ENCODE measurements around the gene PMP22.

The PMP22 gene

DNA sequence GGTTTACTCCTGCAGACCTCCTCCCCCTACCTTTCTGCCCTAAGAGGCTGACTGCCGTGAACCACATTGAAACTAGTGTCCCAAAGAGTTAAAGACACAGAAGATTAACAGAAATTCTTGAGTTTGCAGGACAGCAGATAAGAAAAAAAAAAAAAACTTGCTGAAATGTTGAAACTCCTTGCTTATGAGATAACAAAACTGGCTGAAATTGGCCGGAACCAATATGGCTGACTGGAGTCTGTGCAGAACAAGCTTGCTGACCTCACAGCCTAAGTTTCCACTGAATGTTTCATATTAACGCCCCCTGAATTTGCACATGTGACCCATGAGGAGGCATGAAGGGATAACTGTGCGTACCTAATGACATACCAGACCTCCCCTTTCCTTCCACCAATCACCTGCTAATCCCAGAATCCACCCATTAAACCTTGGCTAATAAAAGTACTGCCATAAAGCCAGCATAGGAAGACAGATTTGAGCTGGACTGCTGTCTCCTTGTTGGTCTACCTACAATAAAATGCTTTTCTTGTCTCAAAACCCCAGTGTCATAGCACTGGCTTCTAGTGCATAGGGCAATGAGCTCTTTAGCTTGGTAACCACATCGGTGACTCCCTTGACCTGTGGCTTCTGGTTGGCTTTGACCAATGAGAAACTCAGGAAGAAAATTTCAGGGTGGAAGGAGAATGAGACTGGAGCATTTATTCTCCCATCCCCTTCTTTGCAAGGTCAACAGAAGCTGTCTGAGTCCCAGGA, 80.1 kb downstream of the PMP22 start:
- Histone ChIP-seq H3K4ac (ENCODE audit: low read length) (no peak overlapping the region), H3K18ac (ENCODE audit: low read length) (no peak overlapping the region), H3K9ac (ENCODE audit: low read depth, low read length, poor library complexity) (no peak overlapping the region), H3K9me3 (replicated peaks in 1 of 2; ENCODE audit: control insufficient read depth in 2 of 2, insufficient read depth in 1 of 2, low read depth in 1 of 2, low read length in 2 of 2) (no peaks in the 10 kb centered on the region), H3K4me1 (ENCODE audit: control insufficient read depth in 2 of 2, insufficient read depth in 1 of 2, low read depth in 1 of 2, low read length in 2 of 2) (peaks cover 0 to 5% of the 10 kb centered on the region in 2 donors), H2BK5ac (ENCODE audit: low read length) (no peak overlapping the region), H2AK5ac (ENCODE audit: low read depth, low read length) (no peak overlapping the region), H3K27ac (replicated peaks; ENCODE audit: low read length) (no peak overlapping the region), H2BK15ac (ENCODE audit: low read length) (no peak overlapping the region), H3K27me3 (ENCODE audit: control insufficient read depth in 3 of 3, insufficient read depth in 3 of 3, low read depth in 1 of 3, low read length in 3 of 3) (no peaks in the 10 kb centered on the region), H3K23ac (ENCODE audit: low read depth, low read length, poor library complexity) (no peak overlapping the region), H3K14ac (ENCODE audit: low read length) (no peak overlapping the region), H4K8ac (ENCODE audit: low read depth, low read length) (no peak overlapping the region), H3K36me3 (replicated peaks in 1 of 2; ENCODE audit: control insufficient read depth in 2 of 2, insufficient read depth in 2 of 2, low read length in 2 of 2) (no peaks in the 10 kb centered on the region), H2BK120ac (ENCODE audit: low read depth, low read length) (no peak overlapping the region), H2AFZ (ENCODE audit: low read length) (no peak overlapping the region), H3K4me3 (ENCODE audit: low read length in 2 of 2) (no peak overlapping the region), H2BK12ac (ENCODE audit: low read length) (no peak overlapping the region), H3K79me1 (ENCODE audit: low read depth, low read length) (no peaks in the 10 kb centered on the region), H3K4me2 (ENCODE audit: insufficient read depth, low read length, poor library complexity, severe bottlenecking) (no peak overlapping the region), H4K91ac (ENCODE audit: low read depth, low read length, poor library complexity) (no peak overlapping the region)
- WGBS, 2 donors (ENCODE audit: extremely low coverage in 2 of 2, insufficient read length in 2 of 2, insufficient replicate concordance in 1 of 2) = no CpG with 5 or more reads among the region's 5 CpGs
- no peak for DNase-seq (ENCODE audit: low spot score)

GRCh38 chr17:15181816-15182215, 83.3 kb downstream of the PMP22 start:
- no peak overlapping the region for H3K18ac ChIP-seq (ENCODE audit: low read length)
- no peak overlapping the region for H2BK120ac ChIP-seq (ENCODE audit: low read depth, low read length)

GRCh38 chr17:15181333-15181732, 83.8 kb downstream of the PMP22 start:
- H3K14ac ChIP-seq (ENCODE audit: low read length) = no peak overlapping the region
- H3K27me3 ChIP-seq (ENCODE audit: control insufficient read depth in 3 of 3, insufficient read depth in 3 of 3, low read depth in 1 of 3, low read length in 3 of 3) = no peaks in the 10 kb centered on the region
- H4K91ac ChIP-seq (ENCODE audit: low read depth, low read length, poor library complexity) = no peak overlapping the region
- H3K79me1 ChIP-seq (ENCODE audit: low read depth, low read length) = no peaks in the 10 kb centered on the region
- no peak overlapping the region for H3K27ac ChIP-seq (replicated peaks; ENCODE audit: low read length)
- H2AFZ ChIP-seq (ENCODE audit: low read length) = peak overlapping the region; percentile 48
- no peak overlapping the region for H3K9ac ChIP-seq (ENCODE audit: low read depth, low read length, poor library complexity)
- no peaks in the 10 kb centered on the region for H3K36me3 ChIP-seq (replicated peaks in 1 of 2; ENCODE audit: control insufficient read depth in 2 of 2, insufficient read depth in 2 of 2, low read length in 2 of 2)
- H3K4me2 ChIP-seq (ENCODE audit: insufficient read depth, low read length, poor library complexity, severe bottlenecking) = no peak overlapping the region
- no peak overlapping the region for H2AK5ac ChIP-seq (ENCODE audit: low read depth, low read length)
- H2BK12ac ChIP-seq (ENCODE audit: low read length) = no peak overlapping the region
- peaks cover 0 to 7% of the 10 kb centered on the region in 2 donors for H3K4me1 ChIP-seq (ENCODE audit: control insufficient read depth in 2 of 2, insufficient read depth in 1 of 2, low read depth in 1 of 2, low read length in 2 of 2)
- no CpG with 5 or more reads among the region's 8 CpGs for WGBS, 2 donors (ENCODE audit: extremely low coverage in 2 of 2, insufficient read length in 2 of 2, insufficient replicate concordance in 1 of 2)
- H2BK120ac ChIP-seq (ENCODE audit: low read depth, low read length) = no peak overlapping the region
- no peak overlapping the region for H3K4me3 ChIP-seq (ENCODE audit: low read length in 2 of 2)
- H3K18ac ChIP-seq (ENCODE audit: low read length) = no peak overlapping the region
- no peak overlapping the region for H4K8ac ChIP-seq (ENCODE audit: low read depth, low read length)
- no peak for DNase-seq (ENCODE audit: low spot score)
- no peak overlapping the region for H2BK15ac ChIP-seq (ENCODE audit: low read length)
- no peaks in the 10 kb centered on the region for H3K9me3 ChIP-seq (replicated peaks in 1 of 2; ENCODE audit: control insufficient read depth in 2 of 2, insufficient read depth in 1 of 2, low read depth in 1 of 2, low read length in 2 of 2)
- H3K4ac ChIP-seq (ENCODE audit: low read length) = no peak overlapping the region
- H2BK5ac ChIP-seq (ENCODE audit: low read length) = no peak overlapping the region
- H3K23ac ChIP-seq (ENCODE audit: low read depth, low read length, poor library complexity) = no peak overlapping the region

More at GRCh38 chr17:15181816-15182215, 83.3 kb downstream of the PMP22 start:
- DNase-seq (ENCODE audit: low spot score) = no peak
- Histone ChIP-seq H2BK12ac (ENCODE audit: low read length) (no peak overlapping the region), H2AFZ (ENCODE audit: low read length) (peak overlapping the region; percentile 48), H3K4me2 (ENCODE audit: insufficient read depth, low read length, poor library complexity, severe bottlenecking) (no peak overlapping the region), H3K4me3 (ENCODE audit: low read length in 2 of 2) (no peak overlapping the region), H3K27me3 (ENCODE audit: control insufficient read depth in 3 of 3, insufficient read depth in 3 of 3, low read depth in 1 of 3, low read length in 3 of 3) (no peaks in the 10 kb centered on the region), H2AK5ac (ENCODE audit: low read depth, low read length) (no peak overlapping the region), H3K23ac (ENCODE audit: low read depth, low read length, poor library complexity) (no peak overlapping the region), H3K27ac (replicated peaks; ENCODE audit: low read length) (no peak overlapping the region), H2BK15ac (ENCODE audit: low read length) (no peak overlapping the region), H3K9ac (ENCODE audit: low read depth, low read length, poor library complexity) (no peak overlapping the region), H3K4ac (ENCODE audit: low read length) (no peak overlapping the region), H3K36me3 (replicated peaks in 1 of 2; ENCODE audit: control insufficient read depth in 2 of 2, insufficient read depth in 2 of 2, low read length in 2 of 2) (no peaks in the 10 kb centered on the region), H3K79me1 (ENCODE audit: low read depth, low read length) (no peaks in the 10 kb centered on the region), H3K9me3 (replicated peaks in 1 of 2; ENCODE audit: control insufficient read depth in 2 of 2, insufficient read depth in 1 of 2, low read depth in 1 of 2, low read length in 2 of 2) (no peaks in the 10 kb centered on the region), H4K91ac (ENCODE audit: low read depth, low read length, poor library complexity) (no peak overlapping the region), H2BK5ac (ENCODE audit: low read length) (no peak overlapping the region), H3K4me1 (ENCODE audit: control insufficient read depth in 2 of 2, insufficient read depth in 1 of 2, low read depth in 1 of 2, low read length in 2 of 2) (peaks cover 0 to 7% of the 10 kb centered on the region in 2 donors), H3K14ac (ENCODE audit: low read length) (no peak overlapping the region), H4K8ac (ENCODE audit: low read depth, low read length) (no peak overlapping the region)
- no CpG with 5 or more reads among the region's 6 CpGs for WGBS, 2 donors (ENCODE audit: extremely low coverage in 2 of 2, insufficient read length in 2 of 2, insufficient replicate concordance in 1 of 2)

GRCh38 chr17:15180121-15180561, 85.0 kb downstream of the PMP22 start:
- Histone ChIP-seq H2AK5ac (ENCODE audit: low read depth, low read length) (no peak overlapping the region), H2AFZ (ENCODE audit: low read length) (peak overlapping the region; percentile 76), H3K4me1 (ENCODE audit: control insufficient read depth in 2 of 2, insufficient read depth in 1 of 2, low read depth in 1 of 2, low read length in 2 of 2) (peaks cover 0 to 5% of the 10 kb centered on the region in 2 donors), H2BK5ac (ENCODE audit: low read length) (no peak overlapping the region), H4K8ac (ENCODE audit: low read depth, low read length) (no peak overlapping the region), H2BK15ac (ENCODE audit: low read length) (no peak overlapping the region), H2BK120ac (ENCODE audit: low read depth, low read length) (no peak overlapping the region), H3K4me2 (ENCODE audit: insufficient read depth, low read length, poor library complexity, severe bottlenecking) (no peak overlapping the region), H3K36me3 (replicated peaks in 1 of 2; ENCODE audit: control insufficient read depth in 2 of 2, insufficient read depth in 2 of 2, low read length in 2 of 2) (no peaks in the 10 kb centered on the region), H3K18ac (ENCODE audit: low read length) (no peak overlapping the region), H3K9ac (ENCODE audit: low read depth, low read length, poor library complexity) (no peak overlapping the region), H4K91ac (ENCODE audit: low read depth, low read length, poor library complexity) (no peak overlapping the region), H3K4me3 (ENCODE audit: low read length in 2 of 2) (no peak overlapping the region), H3K14ac (ENCODE audit: low read length) (no peak overlapping the region), H3K9me3 (replicated peaks in 1 of 2; ENCODE audit: control insufficient read depth in 2 of 2, insufficient read depth in 1 of 2, low read depth in 1 of 2, low read length in 2 of 2) (no peaks in the 10 kb centered on the region), H2BK12ac (ENCODE audit: low read length) (no peak overlapping the region), H3K4ac (ENCODE audit: low read length) (no peak overlapping the region), H3K23ac (ENCODE audit: low read depth, low read length, poor library complexity) (no peak overlapping the region), H3K79me1 (ENCODE audit: low read depth, low read length) (no peaks in the 10 kb centered on the region), H3K27me3 (ENCODE audit: control insufficient read depth in 3 of 3, insufficient read depth in 3 of 3, low read depth in 1 of 3, low read length in 3 of 3) (no peaks in the 10 kb centered on the region), H3K27ac (replicated peaks; ENCODE audit: low read length) (no peak overlapping the region)
- DNase-seq (ENCODE audit: low spot score) = no peak
- no CpG with 5 or more reads among the region's 8 CpGs for WGBS, 2 donors (ENCODE audit: extremely low coverage in 2 of 2, insufficient read length in 2 of 2, insufficient replicate concordance in 1 of 2)

Measured in neuronal stem cell (in vitro differentiated cells).